KMS-11 (cell line): ENCODE measurements around the gene HNRNPDL.
A peak's percentile ranks its signal among the peaks of the same experiment; 100 is the strongest.

Source experiments
- H2AFZ ChIP-seq: fragments of 200-600 bp; sonication (generic); 2 replicates; pipeline ENCODE4 v1.6.1; 2016; ENCODE audit warnings: antibody characterized with exemption, mixed run types, low read depth
- H3K27ac ChIP-seq: fragments of 200-600 bp; sonication (generic); 2 replicates; pipeline ENCODE4 v1.6.1; 2016; ENCODE audit warnings: mild to moderate bottlenecking, mixed run types
- H3K27me3 ChIP-seq: fragments of 200-600 bp; sonication (generic); 2 replicates; pipeline ENCODE4 v1.6.1; 2017; ENCODE audit warnings: mild to moderate bottlenecking, low read depth, mixed run types, moderate library complexity; ENCODE audit not compliant: insufficient read depth
- H3K36me3 ChIP-seq: fragments of 200-600 bp; sonication (generic); 2 replicates; pipeline ENCODE4 v1.6.1; 2017; ENCODE audit warnings: mild to moderate bottlenecking, mixed run types; ENCODE audit not compliant: insufficient read depth
- H3K4me1 ChIP-seq: fragments of 200-600 bp; sonication (generic); 2 replicates; pipeline ENCODE4 v1.6.1; 2016; ENCODE audit warnings: mild to moderate bottlenecking, low read depth, mixed run types; ENCODE audit not compliant: poor library complexity, severe bottlenecking
- H3K4me2 ChIP-seq: fragments of 200-600 bp; sonication (generic); 2 replicates; pipeline ENCODE4 v1.7.0; 2016; ENCODE audit warnings: mild to moderate bottlenecking, mixed run types
- H3K4me3 ChIP-seq: fragments of 200-600 bp; sonication (generic); IDR thresholded peaks from 2 replicates; pipeline ENCODE4 v1.6.1; 2017; ENCODE audit warnings: low read depth, low read length, mixed read lengths; ENCODE audit not compliant: insufficient read depth
- H3K79me2 ChIP-seq: fragments of 200-600 bp; sonication (generic); 2 replicates; pipeline ENCODE4 v1.6.1; 2016; ENCODE audit warnings: low read depth, mixed run types; ENCODE audit not compliant: insufficient read depth
- H3K9ac ChIP-seq: fragments of 200-600 bp; sonication (generic); 2 replicates; pipeline ENCODE4 v1.6.1; 2016; ENCODE audit warnings: mild to moderate bottlenecking, mixed run types
- H4K20me1 ChIP-seq: fragments of 200-600 bp; sonication (generic); 2 replicates; pipeline ENCODE4 v1.6.1; 2016; ENCODE audit warnings: mild to moderate bottlenecking, mixed run types; ENCODE audit not compliant: insufficient read depth
- CTCF ChIP-seq: fragments of 200-600 bp; sonication (generic); conservative IDR thresholded peaks from 2 replicates; pipeline ENCODE4 v1.6.1; 2017; ENCODE audit warnings: low read depth, mild to moderate bottlenecking, antibody characterized with exemption, low read length, moderate library complexity, mixed read lengths

HNRNPDL gene

GRCh38 chr4:82469791-82470345 lies 39.6 kb upstream of the HNRNPDL start:
- H3K27ac ChIP-seq, result no peak overlapping the region
- no peak overlapping the region for H2AFZ ChIP-seq
- no peaks in the 10 kb centered on the region for H4K20me1 ChIP-seq
- no peak overlapping the region for H3K4me3 ChIP-seq
- H3K4me2 ChIP-seq, result no peak overlapping the region
- no peak overlapping the region for H3K9ac ChIP-seq
- H3K79me2 ChIP-seq, result no peaks in the 10 kb centered on the region
- H3K4me1 ChIP-seq, result no peaks in the 10 kb centered on the region
- H3K36me3 ChIP-seq, result no peaks in the 10 kb centered on the region
- H3K27me3 ChIP-seq, result no peaks in the 10 kb centered on the region
- TF ChIP-seq CTCF, result no peak

GRCh38 chr4:82467471-82467870 lies 37.2 kb upstream of the HNRNPDL start:
- H3K27me3 ChIP-seq, result no peaks in the 10 kb centered on the region
- H3K4me1 ChIP-seq, result peaks cover 5% of the 10 kb centered on the region
- no peak overlapping the region for H2AFZ ChIP-seq
- no peak overlapping the region for H3K4me3 ChIP-seq
- no peaks in the 10 kb centered on the region for H3K36me3 ChIP-seq
- no peaks in the 10 kb centered on the region for H3K79me2 ChIP-seq
- H3K27ac ChIP-seq, result no peak overlapping the region
- no peak overlapping the region for H3K9ac ChIP-seq
- no peaks in the 10 kb centered on the region for H4K20me1 ChIP-seq
- TF ChIP-seq CTCF, result no peak
- no peak overlapping the region for H3K4me2 ChIP-seq

GRCh38 chr4:82463221-82463620 lies 33.0 kb upstream of the HNRNPDL start:
- no peak overlapping the region for H3K27ac ChIP-seq
- H3K36me3 ChIP-seq, result no peaks in the 10 kb centered on the region; the same call in 1 of the 2 replicates

GRCh38 chr4:82462415-82462831 lies 32.2 kb upstream of the HNRNPDL start:
- no peaks in the 10 kb centered on the region for H4K20me1 ChIP-seq
- H3K36me3 ChIP-seq, result peaks cover 3% of the 10 kb centered on the region; the same call in 1 of the 2 replicates
- H3K4me1 ChIP-seq, result peaks cover 11% of the 10 kb centered on the region
- H3K27me3 ChIP-seq, result no peaks in the 10 kb centered on the region
- no peak overlapping the region for H3K9ac ChIP-seq
- no peak overlapping the region for H3K27ac ChIP-seq
- no peak overlapping the region for H3K4me3 ChIP-seq
- H3K4me2 ChIP-seq, result peak overlapping the region; percentile 8; the same call in 1 of the 2 replicates
- H3K79me2 ChIP-seq, result no peaks in the 10 kb centered on the region
- H2AFZ ChIP-seq, result no peak overlapping the region
- peak; percentile 60; the same call in 1 of the 2 replicates for TF ChIP-seq CTCF

More at GRCh38 chr4:82463221-82463620, 33.0 kb upstream of the HNRNPDL start:
- H3K27me3 ChIP-seq, result no peaks in the 10 kb centered on the region
- H3K79me2 ChIP-seq, result no peaks in the 10 kb centered on the region
- no peak overlapping the region for H3K9ac ChIP-seq
- H3K4me2 ChIP-seq, result no peak overlapping the region
- no peaks in the 10 kb centered on the region for H4K20me1 ChIP-seq
- H2AFZ ChIP-seq, result no peak overlapping the region
- H3K4me1 ChIP-seq, result peaks cover 11% of the 10 kb centered on the region
- H3K4me3 ChIP-seq, result no peak overlapping the region
- no peak for TF ChIP-seq CTCF
